GM19328 (cell line): Measurements from ENCODE around the gene FOXQ1.
"Not testable (repeated sequence)": the region's sequence is repeated elsewhere in the genome, so short reads cannot be mapped to it uniquely, and the experiment has no call there.

ENCODE experiments used
- ATAC-seq: cut with Tn5 transposase; IDR thresholded peaks from one replicate; pipeline ENCODE4 v1.9.1; 2021; ENCODE audit warnings: mild to moderate bottlenecking, moderate library complexity; ENCODE audit not compliant: unreplicated experiment

The FOXQ1 gene

DNA sequence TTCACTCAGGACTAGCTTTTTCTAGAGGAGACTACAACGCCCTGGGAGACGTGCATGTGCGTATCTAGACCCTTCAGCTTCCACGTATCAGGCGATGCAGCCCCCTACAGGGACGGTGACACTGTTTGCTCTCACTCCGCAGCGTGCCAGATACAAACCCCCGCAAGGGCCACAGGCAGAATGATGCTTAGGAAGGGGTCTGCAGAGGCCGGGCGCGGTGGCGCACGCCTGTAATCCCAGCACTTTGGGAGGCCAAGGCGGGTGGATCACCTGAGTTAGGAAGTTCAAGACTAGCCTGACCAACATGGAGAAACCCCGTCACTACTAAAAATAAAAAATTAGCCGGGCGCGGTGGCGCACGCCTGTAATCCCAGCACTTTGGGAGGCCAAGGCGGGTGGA lies 6.7 kb downstream of the FOXQ1 start:
- not testable (repeated sequence) for ATAC-seq

DNA sequence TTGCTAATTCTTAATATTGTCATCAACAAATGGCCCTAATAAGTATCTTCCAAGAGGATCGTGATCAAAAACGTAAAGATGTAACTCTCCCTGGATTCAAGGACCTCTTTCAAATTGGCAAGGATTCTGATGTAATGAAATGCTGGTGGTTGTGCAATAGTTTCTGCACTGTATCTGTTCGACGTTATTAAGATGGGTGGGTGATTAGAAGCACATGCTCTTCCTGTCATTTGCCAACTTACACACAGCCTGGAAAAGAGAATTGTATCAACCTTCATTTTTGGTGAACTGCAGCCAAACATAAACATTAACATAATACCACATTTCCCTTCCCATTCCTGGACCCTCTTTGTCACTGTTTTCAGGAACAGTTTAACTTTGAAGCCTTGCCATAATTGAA lies 9.8 kb downstream of the FOXQ1 start:
- ATAC-seq = no peak

DNA sequence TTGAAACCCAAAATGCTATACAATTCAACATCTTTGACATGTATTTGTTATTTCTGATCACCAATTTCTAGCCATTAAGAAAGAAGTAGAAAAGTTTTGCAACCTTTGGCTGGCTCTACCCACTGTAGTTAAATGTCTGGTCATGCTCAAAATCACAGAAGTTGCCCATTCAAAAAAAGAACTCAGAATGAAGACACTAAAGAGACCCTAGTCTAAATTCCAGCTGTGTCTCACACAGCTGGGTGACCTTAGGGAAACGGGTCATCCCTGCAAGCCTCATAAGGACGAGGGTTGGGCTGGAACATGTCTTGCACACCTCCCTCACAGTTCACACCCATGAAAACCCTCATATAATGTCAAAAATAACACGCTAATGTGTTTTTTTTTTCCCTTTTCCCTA lies 10.3 kb downstream of the FOXQ1 start:
- no peak for ATAC-seq

DNA sequence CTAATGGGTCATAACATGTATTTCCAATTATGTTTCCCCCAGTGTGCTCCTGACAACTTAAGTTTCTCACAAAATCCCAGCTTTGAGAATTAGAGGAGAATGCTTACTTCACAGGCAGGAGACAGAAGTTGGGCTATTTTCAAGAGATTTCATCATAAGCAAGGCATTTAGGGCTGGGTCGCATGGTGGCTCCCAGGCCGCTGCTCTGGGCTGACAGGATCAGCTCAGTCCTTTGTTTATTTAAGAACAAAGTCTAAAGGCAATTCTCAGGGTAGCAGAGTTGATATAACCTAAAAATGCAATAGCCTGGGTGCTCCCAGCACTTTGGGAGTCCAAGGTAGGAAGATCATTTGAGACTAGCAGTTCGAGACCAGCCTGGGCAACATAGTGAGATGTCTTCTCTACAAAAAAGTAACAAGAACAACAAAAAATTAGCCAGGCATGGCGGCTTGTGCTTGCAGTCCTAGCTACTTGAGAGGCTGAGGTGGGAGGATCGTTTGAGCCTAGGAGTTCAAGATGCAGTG lies 10.9 kb downstream of the FOXQ1 start:
- ATAC-seq = no peak

DNA sequence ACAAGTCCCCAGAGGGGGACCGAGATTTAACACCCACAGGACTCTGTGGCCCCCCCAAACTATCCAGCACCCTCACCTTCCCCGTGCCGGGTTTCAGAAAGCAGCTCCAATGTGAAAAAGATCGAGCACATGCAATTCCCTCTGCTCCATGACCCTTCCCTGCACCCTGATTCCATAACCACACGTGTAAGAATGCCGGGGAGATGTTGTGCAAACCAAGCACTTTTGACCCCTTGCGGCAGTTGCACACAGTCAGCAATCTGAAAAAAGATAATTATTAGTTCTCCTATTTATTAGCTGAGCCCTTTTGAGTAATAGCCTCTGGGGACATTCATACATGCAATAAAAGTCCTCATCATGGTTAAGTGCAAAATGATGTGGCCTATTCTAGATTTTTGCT lies 13.0 kb downstream of the FOXQ1 start:
- no peak for ATAC-seq

DNA sequence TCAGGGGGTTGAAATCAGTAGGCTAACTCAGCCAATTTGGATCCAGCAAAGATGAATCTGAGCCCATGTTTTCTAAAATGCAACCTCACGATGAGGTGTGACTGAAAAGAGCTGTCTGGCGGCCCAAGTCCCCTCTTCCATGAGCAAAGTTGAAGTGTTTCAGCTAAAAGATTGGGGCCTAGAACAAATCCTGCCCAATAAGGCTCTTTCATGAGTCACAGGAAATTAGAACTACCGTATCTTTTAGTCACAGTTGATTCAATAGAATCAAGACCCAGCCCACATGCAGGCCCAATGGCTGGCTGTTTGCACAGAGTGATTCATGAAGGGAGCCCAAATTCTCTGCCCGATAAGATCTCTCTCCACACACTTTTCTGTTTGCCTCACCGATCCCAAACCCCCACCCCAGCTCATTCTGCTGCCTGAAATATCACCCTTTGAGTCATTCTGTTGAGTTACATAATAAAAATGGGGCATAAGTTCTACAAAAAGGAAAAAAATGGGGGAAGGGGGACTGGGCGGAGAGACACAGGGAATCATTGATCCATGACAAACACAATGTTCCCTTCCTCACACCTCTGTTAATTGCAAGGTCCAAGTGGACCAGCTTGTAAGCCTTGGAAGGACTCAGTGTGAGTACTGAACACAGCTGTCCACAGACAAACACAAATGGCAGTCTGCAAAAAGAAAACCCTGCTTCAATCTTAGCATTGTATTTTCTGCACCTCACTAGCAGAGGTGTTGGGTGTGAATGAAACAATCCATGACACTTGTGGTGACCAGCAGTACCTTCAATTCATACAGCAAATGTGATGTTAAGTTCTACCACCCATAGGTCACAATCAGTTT lies 13.8 kb downstream of the FOXQ1 start:
- ATAC-seq = no peak

DNA sequence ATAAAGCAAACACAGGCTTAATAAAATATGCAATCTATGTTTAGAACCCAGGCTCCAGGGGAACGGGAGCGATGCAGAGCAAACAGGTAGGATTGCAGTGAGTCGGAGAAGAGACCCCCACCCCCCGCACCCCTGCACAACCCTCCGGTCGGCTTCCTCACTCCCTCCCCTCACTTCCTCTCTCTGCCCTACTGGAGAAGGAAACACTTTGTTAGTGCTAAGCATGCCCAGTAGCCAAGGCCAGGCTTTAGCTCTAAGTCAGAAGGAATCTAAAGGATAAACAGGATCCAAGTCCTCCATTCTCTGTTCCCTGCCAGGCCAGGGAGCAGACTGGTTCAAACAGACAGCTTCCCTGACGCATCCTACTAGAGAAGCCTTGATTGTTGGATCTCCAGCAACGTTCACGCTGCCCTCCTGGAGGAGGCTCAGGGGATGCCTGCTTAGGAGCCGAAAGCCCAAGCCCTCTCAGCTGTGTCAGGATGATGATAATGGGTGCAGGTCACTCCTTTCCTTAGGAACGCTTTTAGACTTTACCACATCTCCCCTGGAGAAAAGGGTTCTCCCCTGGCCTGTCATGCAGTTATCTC lies 14.7 kb downstream of the FOXQ1 start:
- no peak for ATAC-seq

DNA sequence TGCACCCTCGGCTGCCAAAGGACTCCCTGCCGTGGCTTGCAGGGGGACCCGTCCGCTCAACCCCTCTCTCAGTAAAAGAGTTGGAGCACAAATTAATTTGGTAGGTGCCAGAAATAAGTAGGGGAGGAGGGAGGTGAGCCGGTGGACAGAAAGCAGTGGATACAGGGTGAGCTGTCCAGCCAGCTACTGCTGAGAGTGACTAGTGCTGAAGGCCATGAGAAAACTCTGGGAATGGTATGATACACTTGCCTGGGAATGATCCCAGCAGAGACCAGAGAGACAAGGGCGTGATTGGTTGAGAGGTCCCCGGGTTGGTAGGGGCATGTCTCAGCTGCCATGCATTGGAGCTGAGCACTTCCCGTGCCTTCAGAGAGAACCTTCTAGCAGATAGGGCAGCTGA lies 15.7 kb downstream of the FOXQ1 start:
- ATAC-seq = no peak

DNA sequence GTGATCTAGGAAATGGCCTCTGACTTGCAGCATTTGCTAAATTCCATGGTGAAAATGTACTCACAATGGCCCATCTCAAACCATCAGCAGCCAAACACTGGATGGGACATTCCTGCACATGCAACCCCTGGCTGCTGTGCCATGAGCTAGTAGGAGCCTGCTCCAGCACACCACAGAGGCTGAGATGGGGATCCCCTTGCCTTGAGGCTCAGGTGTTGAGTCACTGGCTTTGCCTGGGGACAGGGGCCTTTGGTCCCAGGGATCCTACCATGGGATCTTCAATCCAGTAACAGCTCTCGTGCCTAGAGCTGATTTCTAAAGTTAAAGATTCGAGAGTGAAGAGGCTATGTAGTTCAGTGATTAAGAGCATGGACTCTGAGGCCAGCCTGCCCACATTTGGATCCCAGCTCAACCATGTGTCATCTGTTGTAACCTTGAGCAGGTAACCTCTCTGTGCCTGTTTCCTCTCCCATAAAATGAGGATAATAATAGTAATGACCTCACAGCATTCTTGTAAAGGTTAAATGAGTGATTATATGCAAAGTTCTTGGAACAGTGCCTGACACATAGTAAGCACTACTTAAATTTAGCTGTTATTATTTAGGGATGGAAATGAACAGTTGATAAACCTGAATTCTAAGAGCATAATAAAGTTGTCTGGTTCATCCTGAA lies 16.4 kb downstream of the FOXQ1 start:
- no peak for ATAC-seq

DNA sequence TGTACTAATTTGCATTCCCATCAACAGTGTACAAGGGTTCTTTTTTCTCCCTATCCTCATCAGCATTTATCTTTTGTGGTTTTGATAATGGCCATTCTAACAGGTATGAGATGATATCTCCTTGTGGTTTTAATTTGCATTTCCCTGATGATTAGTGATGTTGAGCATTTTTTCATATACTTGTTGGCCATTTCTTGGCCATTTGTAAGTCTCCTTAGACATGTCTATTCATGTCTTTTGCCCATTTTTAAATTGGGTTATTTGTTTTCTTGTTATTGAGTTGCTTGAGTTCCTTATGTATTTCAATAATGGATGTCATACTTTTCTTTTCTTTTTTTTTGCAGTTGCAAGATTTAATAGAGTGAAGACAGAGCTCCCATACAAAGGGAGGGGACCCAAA lies 17.8 kb downstream of the FOXQ1 start:
- ATAC-seq = no peak

DNA sequence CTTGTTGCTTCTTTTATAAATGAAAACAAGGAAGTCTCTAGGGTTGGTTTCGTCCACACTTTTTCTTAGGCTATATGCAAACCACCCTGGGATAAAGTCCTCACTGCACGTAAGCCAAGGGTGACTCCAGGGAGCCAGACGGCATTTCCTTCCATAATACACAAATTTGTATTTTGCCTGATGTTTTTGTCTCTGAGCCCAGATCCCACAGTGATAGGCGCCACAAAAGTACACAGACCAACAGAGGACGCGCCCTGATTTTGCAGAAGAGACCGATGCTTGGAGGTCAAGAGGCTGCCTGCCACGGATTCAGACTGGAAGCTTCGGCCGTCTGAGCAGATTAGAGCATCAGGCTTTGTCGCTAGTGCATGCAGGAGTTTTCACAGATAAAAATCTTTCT lies 22.8 kb downstream of the FOXQ1 start:
- ATAC-seq = no peak

DNA sequence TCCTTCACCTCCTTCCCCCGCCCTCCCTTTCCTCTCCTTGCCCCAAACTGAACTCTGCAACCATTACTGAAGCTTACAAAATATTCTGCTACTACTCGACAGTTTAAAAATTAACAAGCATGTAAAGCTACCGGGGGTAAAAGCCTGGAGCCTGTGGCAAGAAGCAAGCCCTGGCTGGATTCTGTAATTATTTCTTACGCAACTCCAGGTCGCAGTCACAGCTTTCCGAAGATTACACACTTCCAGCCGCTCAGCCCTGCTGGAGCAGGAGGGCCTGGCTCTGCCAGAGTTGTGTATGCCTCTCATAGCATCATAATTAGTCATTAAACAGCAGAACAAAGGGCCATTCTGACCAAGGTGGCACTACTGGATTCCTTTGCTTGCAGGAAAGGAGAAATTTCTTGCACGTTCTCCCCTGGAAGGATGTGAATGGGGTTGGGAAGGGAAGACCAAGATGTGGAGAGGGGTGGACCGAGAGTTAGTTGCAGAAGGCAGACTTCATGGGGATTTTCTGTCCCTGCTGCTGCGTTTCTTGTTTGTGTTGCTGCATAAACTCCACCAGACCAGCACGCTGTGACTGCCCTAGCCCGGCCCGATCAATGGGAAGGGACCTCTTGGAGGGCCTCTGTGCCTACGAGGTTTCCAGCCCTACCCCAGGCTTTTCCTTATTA lies 23.6 kb downstream of the FOXQ1 start:
- no peak for ATAC-seq

DNA sequence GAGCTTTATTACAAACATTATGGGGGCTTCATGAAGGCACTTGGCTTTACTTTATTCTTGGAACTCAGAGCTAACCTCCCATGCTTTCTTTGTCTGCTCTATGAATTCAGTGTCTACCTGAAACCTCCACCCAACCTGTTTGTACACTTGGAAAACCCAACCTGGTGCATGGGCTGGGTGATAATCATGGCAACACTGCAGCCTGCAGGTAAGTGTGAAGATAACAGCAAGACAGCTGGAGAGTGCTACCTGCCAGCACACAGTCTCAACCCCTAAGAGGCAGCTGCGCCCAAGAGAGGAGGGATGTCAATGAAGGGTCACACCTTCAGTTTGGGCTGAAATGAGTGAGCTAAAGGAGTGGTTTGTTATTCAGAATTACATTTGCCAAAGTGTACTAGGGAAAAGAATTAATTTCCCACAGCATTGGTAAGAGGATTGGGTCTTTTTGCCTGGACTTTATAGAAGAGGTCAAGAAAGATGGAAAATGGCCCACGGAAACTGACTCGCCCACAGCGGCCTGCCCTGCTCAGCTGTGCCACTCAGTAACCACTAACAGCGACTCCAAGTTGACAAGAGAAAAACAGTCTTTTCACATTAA lies 24.4 kb downstream of the FOXQ1 start:
- no peak for ATAC-seq

DNA sequence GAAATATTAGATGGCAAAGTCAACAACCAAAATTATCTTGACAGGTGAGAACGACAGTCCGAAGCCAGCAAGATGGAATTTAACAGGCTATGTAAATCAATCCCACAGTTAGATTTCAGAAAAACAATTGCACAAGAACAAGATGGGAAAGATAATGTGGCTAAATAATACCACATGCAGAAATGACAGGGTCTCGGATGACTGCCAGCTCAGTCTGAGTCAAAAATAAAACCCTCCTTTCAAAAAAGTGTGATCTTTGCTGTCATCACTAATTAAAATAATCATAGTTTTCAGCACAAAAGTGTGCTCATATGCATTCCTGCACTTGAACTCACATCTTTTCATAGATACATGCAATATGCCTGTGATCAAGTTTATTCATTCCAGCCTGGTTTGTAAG lies 25.9 kb downstream of the FOXQ1 start:
- ATAC-seq = no peak

DNA sequence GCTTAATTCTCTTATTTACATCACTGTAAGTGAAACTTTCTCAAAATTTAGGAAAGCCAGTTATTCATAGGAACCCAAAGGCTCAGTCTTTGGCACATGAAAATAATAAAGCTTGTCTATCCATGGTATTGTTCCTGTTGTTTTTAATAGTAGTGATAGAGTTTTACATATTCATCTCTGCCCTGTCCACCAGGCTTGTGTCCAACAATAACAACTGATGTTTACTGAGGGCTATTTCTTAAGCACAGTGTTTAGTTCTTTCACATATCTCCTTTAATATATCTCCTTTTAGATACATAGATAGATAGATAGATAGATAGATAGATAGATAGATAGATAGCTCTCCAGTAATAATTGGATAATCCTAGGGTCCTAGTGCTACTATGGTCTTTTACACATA lies 34.2 kb downstream of the FOXQ1 start:
- ATAC-seq = no peak

DNA sequence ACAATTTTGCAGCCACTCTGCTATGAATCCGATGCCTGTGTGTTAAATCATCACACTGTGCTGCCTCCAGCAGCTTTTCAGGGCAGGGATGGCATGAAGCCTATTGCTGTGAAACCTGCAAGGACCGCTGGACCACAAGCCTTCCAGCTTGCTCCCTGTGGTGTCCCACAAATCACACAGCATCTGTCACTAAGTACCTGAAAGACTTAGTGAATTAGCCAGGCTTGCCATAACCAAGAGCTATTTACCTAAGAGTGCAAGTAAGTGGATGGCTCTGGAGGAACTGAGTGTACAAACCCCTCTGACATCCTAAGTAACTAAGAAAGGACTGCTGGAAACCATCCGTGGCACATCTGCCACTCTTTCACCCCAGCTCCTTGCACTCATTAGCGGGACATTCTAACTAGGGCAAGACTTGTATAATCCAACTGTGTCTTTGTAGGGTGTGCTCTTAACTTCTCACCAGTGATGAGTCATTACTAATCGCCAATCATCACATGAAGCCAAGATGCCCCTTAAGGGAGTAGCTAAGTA lies 34.7 kb downstream of the FOXQ1 start:
- ATAC-seq = no peak

DNA sequence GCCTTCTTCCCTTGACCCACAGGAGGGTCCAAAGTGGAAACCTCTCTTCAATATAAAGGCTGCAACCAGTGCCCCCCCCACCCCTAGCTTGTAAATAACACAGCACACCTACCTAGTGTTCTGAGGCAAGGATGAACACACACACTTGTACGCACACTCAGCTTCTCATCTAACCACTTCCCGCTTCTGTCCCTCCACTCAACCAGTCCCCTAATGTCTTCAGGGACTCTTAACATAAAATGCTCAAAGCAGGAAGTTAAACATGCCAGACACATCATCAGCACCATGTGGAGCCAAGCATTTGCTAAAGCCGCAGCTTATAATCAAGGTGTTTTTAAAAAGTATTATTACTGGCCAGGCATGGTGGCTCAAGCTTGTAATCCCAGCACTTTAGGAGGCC lies 35.3 kb downstream of the FOXQ1 start:
- ATAC-seq = no peak

DNA sequence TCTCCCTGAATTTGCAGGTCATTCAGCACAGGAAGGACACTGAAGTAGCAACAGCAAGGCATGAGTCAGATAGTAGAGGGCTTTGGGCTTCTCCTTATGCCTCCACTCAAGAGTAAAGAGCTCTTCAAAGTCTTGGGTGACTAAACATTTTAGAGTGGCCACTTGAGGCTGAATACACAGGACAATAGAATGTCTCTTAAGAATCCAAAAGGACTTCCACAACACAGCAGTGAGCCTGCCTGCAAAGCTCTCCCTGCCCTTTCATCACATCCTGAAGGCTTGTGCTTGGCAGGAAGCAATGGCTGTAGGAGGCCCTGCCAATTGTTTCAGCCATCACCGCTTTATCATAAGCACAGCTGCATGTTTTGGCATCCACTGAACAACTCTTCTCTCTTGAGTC lies 36.8 kb downstream of the FOXQ1 start:
- no peak for ATAC-seq

DNA sequence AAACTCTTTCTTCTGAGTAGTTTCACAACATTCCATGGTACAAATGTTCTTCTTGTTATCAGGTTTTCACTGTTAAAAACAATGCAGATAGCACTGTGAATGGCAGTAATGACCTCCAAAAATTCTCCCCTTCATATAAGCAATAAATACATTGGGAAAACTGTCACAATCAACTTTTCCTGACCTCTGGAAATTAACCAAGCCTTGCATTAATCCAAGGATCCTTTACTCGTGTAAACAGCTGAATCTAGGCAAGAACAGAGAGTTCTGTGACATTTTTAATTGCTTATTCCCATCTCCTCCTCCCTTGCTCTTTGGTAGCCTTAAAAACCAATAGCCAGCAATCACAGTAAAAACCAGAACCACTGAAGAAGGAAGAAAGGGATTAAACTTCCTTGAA lies 37.8 kb downstream of the FOXQ1 start:
- no peak for ATAC-seq

DNA sequence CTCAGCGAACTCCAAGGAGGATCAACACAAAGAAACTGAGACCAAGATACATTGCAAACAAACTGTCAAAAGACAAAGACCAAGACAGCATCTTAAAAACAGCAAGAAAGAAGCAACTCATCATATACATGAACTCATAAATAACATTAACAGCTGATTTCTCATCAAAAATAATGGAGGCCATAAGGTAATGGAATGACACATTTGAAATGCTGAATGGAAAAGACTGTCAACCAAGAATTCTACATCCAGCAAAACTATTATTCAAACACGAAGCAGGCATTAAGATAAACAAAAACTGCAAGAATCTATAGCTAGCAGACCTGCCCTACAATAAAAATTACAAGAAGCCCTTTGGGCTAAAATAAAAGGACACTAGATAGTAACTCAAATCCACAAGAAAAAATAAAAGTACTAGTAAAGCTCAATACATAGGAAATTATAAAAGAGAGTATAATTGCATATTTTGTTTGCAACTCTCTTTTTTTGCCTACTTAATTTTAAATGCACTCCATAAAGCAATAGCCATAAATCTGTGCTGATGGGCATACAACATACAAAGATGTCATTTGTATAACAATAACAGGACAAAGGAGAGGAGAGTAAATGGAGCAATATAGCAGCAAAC lies 39.6 kb downstream of the FOXQ1 start:
- no peak for ATAC-seq
